Measurements from ENCODE around the gene EVX2.

EVX2 gene

GRCh38 chr2:176124947-176125771 is 41.4 kb upstream of the EVX2 start:
- no peak for DNase-seq (ENCODE audit: low read depth)
- TF ChIP-seq CTCF (IDR thresholded peaks at IDR 0.05; ENCODE audit: low read depth, low read length, missing control alignments): no peak
- no peak overlapping the region for H3K4me3 ChIP-seq (ENCODE audit: low read depth, low read length)

GRCh38 chr2:176124110-176124946 is 40.6 kb upstream of the EVX2 start:
- TF ChIP-seq CTCF (IDR thresholded peaks at IDR 0.05; ENCODE audit: low read depth, low read length, missing control alignments): no peak
- no peak overlapping the region for H3K4me3 ChIP-seq (ENCODE audit: low read depth, low read length)
- no peak for DNase-seq (ENCODE audit: low read depth)

GRCh38 chr2:176123411-176124109 is 39.8 kb upstream of the EVX2 start:
- no peak for TF ChIP-seq CTCF (IDR thresholded peaks at IDR 0.05; ENCODE audit: low read depth, low read length, missing control alignments)
- DNase-seq (ENCODE audit: low read depth): no peak

GRCh38 chr2:176122683-176123410 is 39.1 kb upstream of the EVX2 start, which contains the start of gene HOXD9:
TSS of gene HOXD9 (plus strand) at chr2:176122719. CDS start at chr2:176122769, 50 bp downstream.
- no peak within 1 kb of the TSS for H3K4me3 ChIP-seq (ENCODE audit: low read depth, low read length)
- no peak for DNase-seq (ENCODE audit: low read depth)
- TF ChIP-seq CTCF (IDR thresholded peaks at IDR 0.05; ENCODE audit: low read depth, low read length, missing control alignments): no peak

More at GRCh38 chr2:176123411-176124109, 39.8 kb upstream of the EVX2 start:
- no peak overlapping the region for H3K4me3 ChIP-seq (ENCODE audit: low read depth, low read length)

GRCh38 chr2:176122052-176122682 is 38.4 kb upstream of the EVX2 start:
- no peak for TF ChIP-seq CTCF (IDR thresholded peaks at IDR 0.05; ENCODE audit: low read depth, low read length, missing control alignments)
- no peak for DNase-seq (ENCODE audit: low read depth)

More at GRCh38 chr2:176122052-176122682, 38.4 kb upstream of the EVX2 start:
- H3K4me3 ChIP-seq (ENCODE audit: low read depth, low read length): no peak overlapping the region

All from GM12864 (cell line).